ENCODE results near the gene KCNK7.

- TF ChIP-seq POLR2A (IDR thresholded peaks at IDR 0.05; ENCODE audit: low read length) (peak; percentile 76), GATA1 (IDR thresholded peaks at IDR 0.05; ENCODE audit: low read depth, low read length) (no peak)
Measured at GRCh38 chr11:65637794-65638419, 42.3 kb upstream of the KCNK7 start, which contains the start of gene SIPA1.

Measured in erythroblast (primary cell).